ENCODE results near the gene CORO2B. TPM values are rescaled to one million over a fixed set of nuclear protein-coding genes. Genes with fewer than 3 reads are reported as not detected.
A peak's percentile ranks its signal among the peaks of the same experiment; 100 is the strongest.

Gene CORO2B
- total RNA-seq, 1 donor from 2014 or later, result 16.3 TPM

DNA sequence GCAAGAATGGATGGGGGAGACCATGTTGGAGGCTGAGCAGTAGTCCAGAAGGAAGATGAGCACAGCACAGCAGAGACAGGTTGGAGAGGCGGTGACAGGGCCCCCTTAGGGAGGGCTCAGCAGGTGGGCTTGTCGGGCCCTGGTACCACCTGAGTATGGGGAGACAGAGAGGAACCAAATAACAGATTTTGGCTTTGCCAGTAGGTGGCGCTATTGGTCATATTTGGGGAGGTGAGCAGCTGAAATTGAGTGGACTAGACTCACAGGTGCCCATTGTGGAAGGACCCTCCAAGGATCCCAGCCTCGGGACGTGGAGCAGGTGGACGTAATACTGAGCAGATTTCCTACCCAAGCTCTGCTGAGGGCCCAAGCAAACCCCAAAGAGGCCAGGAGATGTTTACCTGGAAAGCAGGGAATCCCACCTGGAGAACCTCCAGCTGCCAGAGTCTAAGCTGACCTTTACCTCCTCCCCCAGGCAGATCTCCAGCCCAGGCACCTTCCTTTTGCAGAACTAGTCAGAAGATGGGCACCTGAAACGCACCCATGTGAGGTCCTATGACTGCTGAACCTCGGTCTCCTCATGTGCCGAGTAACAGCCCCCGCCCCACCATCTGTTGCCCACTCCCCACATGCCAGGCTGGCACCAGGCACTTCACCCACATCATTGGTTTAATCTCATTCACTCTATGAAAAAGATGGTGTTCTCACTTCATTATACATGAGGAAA, 24.6 kb upstream of the CORO2B start:
- Mint-ChIP-seq H3K4me1 (ENCODE audit: low read depth, unreplicated experiment) (peaks cover 14% of the 10 kb centered on the region), H3K27me3 (ENCODE audit: unreplicated experiment) (peaks cover 8% of the 10 kb centered on the region), H3K27ac (ENCODE audit: unreplicated experiment) (no peak overlapping the region), H3K36me3 (ENCODE audit: unreplicated experiment) (no peaks in the 10 kb centered on the region), H3K4me3 (ENCODE audit: unreplicated experiment) (no peak overlapping the region), H3K9me3 (ENCODE audit: unreplicated experiment) (peaks cover 3% of the 10 kb centered on the region)
- TF ChIP-seq, protein P1, sequence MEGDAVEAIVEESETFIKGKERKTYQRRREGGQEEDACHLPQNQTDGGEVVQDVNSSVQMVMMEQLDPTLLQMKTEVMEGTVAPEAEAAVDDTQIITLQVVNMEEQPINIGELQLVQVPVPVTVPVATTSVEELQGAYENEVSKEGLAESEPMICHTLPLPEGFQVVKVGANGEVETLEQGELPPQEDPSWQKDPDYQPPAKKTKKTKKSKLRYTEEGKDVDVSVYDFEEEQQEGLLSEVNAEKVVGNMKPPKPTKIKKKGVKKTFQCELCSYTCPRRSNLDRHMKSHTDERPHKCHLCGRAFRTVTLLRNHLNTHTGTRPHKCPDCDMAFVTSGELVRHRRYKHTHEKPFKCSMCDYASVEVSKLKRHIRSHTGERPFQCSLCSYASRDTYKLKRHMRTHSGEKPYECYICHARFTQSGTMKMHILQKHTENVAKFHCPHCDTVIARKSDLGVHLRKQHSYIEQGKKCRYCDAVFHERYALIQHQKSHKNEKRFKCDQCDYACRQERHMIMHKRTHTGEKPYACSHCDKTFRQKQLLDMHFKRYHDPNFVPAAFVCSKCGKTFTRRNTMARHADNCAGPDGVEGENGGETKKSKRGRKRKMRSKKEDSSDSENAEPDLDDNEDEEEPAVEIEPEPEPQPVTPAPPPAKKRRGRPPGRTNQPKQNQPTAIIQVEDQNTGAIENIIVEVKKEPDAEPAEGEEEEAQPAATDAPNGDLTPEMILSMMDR (IDR thresholded peaks at IDR 0.05; ENCODE audit: partially characterized antibody, unreplicated experiment), result peak; percentile 97
- peak; percentile 83 for DNase-seq

DNA sequence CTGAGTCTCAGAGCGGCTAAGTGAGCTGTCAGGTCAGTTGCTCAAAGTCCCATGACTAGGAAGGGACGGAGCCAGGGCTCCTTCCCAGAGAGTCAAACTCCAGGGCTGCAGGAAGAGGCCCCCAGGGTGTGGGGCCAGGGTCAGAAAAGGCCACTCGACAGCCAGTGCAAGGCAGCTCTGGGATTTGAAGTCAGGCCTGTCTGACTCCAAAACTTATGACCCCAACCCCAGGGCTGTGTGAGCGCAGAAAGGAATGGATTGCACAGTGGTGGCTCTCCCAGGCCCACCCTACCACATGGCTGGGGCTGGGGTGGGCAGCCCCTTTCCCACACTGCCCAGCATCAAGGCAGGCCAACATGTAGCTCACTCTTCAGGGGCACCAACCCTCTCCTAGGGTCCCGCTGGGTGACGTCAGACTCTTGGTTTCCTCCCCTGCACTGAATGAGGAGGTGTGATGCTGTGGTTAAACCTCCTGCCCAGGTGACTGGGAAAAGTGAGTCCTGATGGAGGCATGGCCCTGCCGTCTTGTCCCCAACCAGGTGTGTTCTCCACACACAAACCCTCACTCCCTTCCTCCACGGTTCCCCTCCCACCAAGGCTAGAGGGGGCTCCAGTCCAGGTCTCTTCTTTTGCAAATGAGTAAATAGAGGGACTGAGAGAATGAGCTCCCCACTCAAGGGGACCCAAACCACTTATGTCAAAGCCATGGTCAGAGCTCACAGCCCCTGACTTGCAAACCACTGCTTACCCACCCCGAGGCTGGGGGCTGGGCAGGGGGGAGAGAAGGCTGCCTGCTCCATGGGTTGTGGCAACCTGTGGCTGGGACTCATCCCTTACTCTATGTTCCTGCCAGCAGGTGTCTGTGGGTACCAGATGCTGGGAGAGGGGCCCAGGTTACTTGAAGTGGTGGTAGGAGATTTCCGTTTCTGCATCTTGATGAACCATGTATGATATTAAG, 23.8 kb upstream of the CORO2B start:
- H3K27me3 Mint-ChIP-seq (ENCODE audit: unreplicated experiment), result peaks cover 8% of the 10 kb centered on the region

GRCh38 chr15:68555679-68556037, 23.1 kb upstream of the CORO2B start:
- Mint-ChIP-seq H3K4me3 (ENCODE audit: unreplicated experiment) (no peak overlapping the region), H3K4me1 (ENCODE audit: low read depth, unreplicated experiment) (peaks cover 20% of the 10 kb centered on the region), H3K27me3 (ENCODE audit: unreplicated experiment) (peaks cover 10% of the 10 kb centered on the region), H3K27ac (ENCODE audit: unreplicated experiment) (no peak overlapping the region), H3K9me3 (ENCODE audit: unreplicated experiment) (peaks cover 9% of the 10 kb centered on the region), H3K36me3 (ENCODE audit: unreplicated experiment) (no peaks in the 10 kb centered on the region)
- no peak for DNase-seq
- TF ChIP-seq, protein P1 (IDR thresholded peaks at IDR 0.05; ENCODE audit: partially characterized antibody, unreplicated experiment), result no peak

More for the DNA sequence above, 23.8 kb upstream of the CORO2B start:
- no peak overlapping the region for H3K27ac Mint-ChIP-seq (ENCODE audit: unreplicated experiment)
- H3K4me1 Mint-ChIP-seq (ENCODE audit: low read depth, unreplicated experiment), result peaks cover 17% of the 10 kb centered on the region
- no peaks in the 10 kb centered on the region for H3K36me3 Mint-ChIP-seq (ENCODE audit: unreplicated experiment)
- TF ChIP-seq, protein P1 (IDR thresholded peaks at IDR 0.05; ENCODE audit: partially characterized antibody, unreplicated experiment), result no peak
- H3K4me3 Mint-ChIP-seq (ENCODE audit: unreplicated experiment), result no peak overlapping the region
- DNase-seq, result no peak
- peaks cover 6% of the 10 kb centered on the region for H3K9me3 Mint-ChIP-seq (ENCODE audit: unreplicated experiment)

- H3K4me1 Mint-ChIP-seq (ENCODE audit: low read depth, unreplicated experiment), result peaks cover 26% of the 10 kb centered on the region
- no peaks in the 10 kb centered on the region for H3K36me3 Mint-ChIP-seq (ENCODE audit: unreplicated experiment)
- H3K27ac Mint-ChIP-seq (ENCODE audit: unreplicated experiment), result no peak overlapping the region
- TF ChIP-seq, protein P1 (IDR thresholded peaks at IDR 0.05; ENCODE audit: partially characterized antibody, unreplicated experiment), result no peak
- DNase-seq, result no peak
- H3K4me3 Mint-ChIP-seq (ENCODE audit: unreplicated experiment), result no peak overlapping the region
- peaks cover 10% of the 10 kb centered on the region for H3K9me3 Mint-ChIP-seq (ENCODE audit: unreplicated experiment)
- peaks cover 10% of the 10 kb centered on the region for H3K27me3 Mint-ChIP-seq (ENCODE audit: unreplicated experiment)
Measured at GRCh38 chr15:68556139-68556990, 22.4 kb upstream of the CORO2B start.
